H1 (cell line): Measurements from ENCODE around the gene HTR3D. TPM values are rescaled to one million over a fixed set of nuclear protein-coding genes. Genes with fewer than 3 reads are reported as not detected.

Experiments used
- CTCF ChIA-PET: fragments of 300-600 bp; sonication (Branson Sonifier 250); formaldehyde crosslinking; loops from one replicate; lab custom pipeline; 2021; ENCODE audit not compliant: partially characterized antibody; lab: Charles Lee
- POLR2A ChIA-PET: fragments of 300-600 bp; sonication (Branson Sonifier 250); formaldehyde crosslinking; loops from one replicate; lab custom pipeline; 2021; ENCODE audit warnings: inconsistent platforms; ENCODE audit not compliant: partially characterized antibody; lab: Charles Lee
- DNase-seq, 2 experiments: peaks; one replicate each; pipeline versions ENCODE4 v3.0.0 to v3.0.0-alpha.2; 2010 to 2022; ENCODE audit warnings: low spot score in 2 of 2, low read depth in 1 of 2, mixed read lengths in 1 of 2
- FAIRE-seq: peaks from 2 replicates; lab custom pipeline; 2011; peaks lifted over from hg19 to GRCh38; lab: Jason Lieb, UNC
- H2AFZ ChIP-seq: 2 replicates; pipeline ENCODE4 v1.8.1; 2012; ENCODE audit warnings: low read length, inconsistent platforms
- H2AK5ac ChIP-seq: 2 replicates; pipeline ENCODE4 v1.6.1; 2013; ENCODE audit warnings: low read depth, low read length
- H2BK120ac ChIP-seq: replicated peaks from 2 replicates; pipeline ENCODE3; 2013; ENCODE audit warnings: low read depth, low read length, inconsistent platforms
- H2BK12ac ChIP-seq: 2 replicates; pipeline ENCODE4 v1.6.1; 2013; ENCODE audit warnings: low read depth, low read length
- H2BK15ac ChIP-seq: 2 replicates; pipeline ENCODE4 v1.6.1; 2013; ENCODE audit warnings: low read length
- H2BK20ac ChIP-seq: 2 replicates; pipeline ENCODE4 v1.6.1; 2013; ENCODE audit warnings: low read length
- H2BK5ac ChIP-seq: 2 replicates; pipeline ENCODE4 v1.6.1; 2013; ENCODE audit warnings: low read depth, low read length
- H3K14ac ChIP-seq: 2 replicates; pipeline ENCODE4 v1.6.1; 2013; ENCODE audit warnings: inconsistent platforms; ENCODE audit not compliant: insufficient read length
- H3K18ac ChIP-seq: 2 replicates; pipeline ENCODE4 v1.6.1; 2013; ENCODE audit warnings: low read length; ENCODE audit errors: extremely low read depth
- H3K23ac ChIP-seq: 2 replicates; pipeline ENCODE4 v1.6.1; 2013; ENCODE audit warnings: inconsistent platforms; ENCODE audit not compliant: insufficient read length
- H3K23me2 ChIP-seq: 2 replicates; pipeline ENCODE4 v1.6.1; 2013; ENCODE audit warnings: low read depth, low read length
- H3K27ac ChIP-seq: 2 replicates; pipeline ENCODE4 v1.6.1; 2011; ENCODE audit warnings: low read depth, low read length, inconsistent platforms
- H3K27me3 ChIP-seq, 4 experiments: replicated peaks in 1 of 4; 1 replicate in 1 of 4; 2 replicates in 3 of 4; pipeline versions ENCODE4 v1.6.1 to v1.8.1; 2011 to 2013; ENCODE audit warnings: low read length in 3 of 4, mild to moderate bottlenecking in 3 of 4, inconsistent platforms in 2 of 4, mixed read lengths in 2 of 4, moderate library complexity in 1 of 4; ENCODE audit not compliant: control insufficient read depth in 3 of 4, insufficient read depth in 3 of 4; ENCODE audit errors: extremely low read depth in 1 of 4
- H3K36me3 ChIP-seq, 4 experiments: 2 replicates each; pipeline versions ENCODE4 v1.6.1 to v1.8.1; 2011 to 2013; ENCODE audit warnings: mild to moderate bottlenecking in 4 of 4, low read length in 3 of 4, moderate library complexity in 2 of 4, control low read depth in 1 of 4, inconsistent platforms in 1 of 4; ENCODE audit not compliant: insufficient read depth in 4 of 4, control insufficient read depth in 2 of 4
- H3K4ac ChIP-seq: replicated peaks from 2 replicates; pipeline ENCODE3; 2013; ENCODE audit warnings: low read length, low read depth, mixed read lengths, inconsistent platforms; ENCODE audit not compliant: insufficient read length
- H3K4me1 ChIP-seq, 4 experiments: replicated peaks in 1 of 4; 1 replicate in 1 of 4; 2 replicates in 3 of 4; pipeline versions ENCODE4 v1.6.1 to v1.8.1; 2011 to 2013; ENCODE audit warnings: low read length in 3 of 4, inconsistent platforms in 2 of 4, mixed read lengths in 1 of 4; ENCODE audit not compliant: insufficient read depth in 4 of 4, control insufficient read depth in 3 of 4
- H3K4me2 ChIP-seq, 2 experiments: 2 replicates each; pipeline versions ENCODE4 v1.6.1 to v1.8.1; 2011 to 2013; ENCODE audit warnings: low read depth in 2 of 2, low read length in 2 of 2, control low read depth in 1 of 2, inconsistent platforms in 1 of 2, mild to moderate bottlenecking in 1 of 2; ENCODE audit not compliant: insufficient read depth in 1 of 2
- H3K4me3 ChIP-seq, 4 experiments: fragments of 200-600, 300-600 bp in 1 of 4; sonication (generic), shearing (Covaris generic), sonication (Bioruptor Twin) in 1 of 4; 2 replicates each; pipeline versions ENCODE4 v1.5.1 to v1.8.1; 2011 to 2016; ENCODE audit warnings: low read length in 4 of 4, low read depth in 3 of 4, control low read depth in 2 of 4, inconsistent platforms in 2 of 4, mild to moderate bottlenecking in 2 of 4, mixed read lengths in 1 of 4, moderate library complexity in 1 of 4; ENCODE audit not compliant: insufficient read depth in 2 of 4; ENCODE audit errors: extremely low read depth in 1 of 4
- H3K56ac ChIP-seq: replicated peaks from 2 replicates; pipeline ENCODE3; 2013; ENCODE audit warnings: low read depth, mild to moderate bottlenecking, mixed read lengths, low read length, inconsistent platforms; ENCODE audit not compliant: insufficient read length
- H3K79me1 ChIP-seq: 2 replicates; pipeline ENCODE4 v1.6.1; 2013; ENCODE audit warnings: low read depth, low read length, control low read depth
- H3K79me2 ChIP-seq, 2 experiments: 2 replicates each; pipeline versions ENCODE4 v1.6.1 to v1.8.1; 2012 to 2013; ENCODE audit warnings: low read length in 2 of 2, mild to moderate bottlenecking in 2 of 2, inconsistent platforms in 1 of 2; ENCODE audit not compliant: insufficient read depth in 2 of 2, control insufficient read depth in 1 of 2
- H3K9ac ChIP-seq, 4 experiments: replicated peaks in 1 of 4; 1 replicate in 1 of 4; 2 replicates in 3 of 4; pipeline versions ENCODE4 v1.6.1 to v1.8.1; 2011 to 2013; ENCODE audit warnings: low read depth in 3 of 4, low read length in 3 of 4, control low read depth in 2 of 4, mild to moderate bottlenecking in 2 of 4, moderate library complexity in 2 of 4, inconsistent platforms in 1 of 4; ENCODE audit errors: extremely low read depth in 1 of 4
- H3K9me3 ChIP-seq, 2 experiments: 2 replicates each; pipeline versions ENCODE4 v1.6.1 to v1.8.1; 2012 to 2013; ENCODE audit warnings: mild to moderate bottlenecking in 2 of 2, moderate library complexity in 2 of 2, control low read depth in 1 of 2, inconsistent platforms in 1 of 2, low read depth in 1 of 2, low read length in 1 of 2, mixed read lengths in 1 of 2; ENCODE audit not compliant: insufficient read depth in 2 of 2
- H4K20me1 ChIP-seq, 2 experiments: replicated peaks in 1 of 2; 2 replicates each; pipeline versions ENCODE3 to v1.8.1; 2011 to 2013; ENCODE audit warnings: inconsistent platforms in 2 of 2, low read length in 2 of 2, mild to moderate bottlenecking in 1 of 2; ENCODE audit not compliant: insufficient read depth in 2 of 2, control insufficient read depth in 1 of 2
- H4K5ac ChIP-seq: 2 replicates; pipeline ENCODE4 v1.6.1; 2013; ENCODE audit warnings: low read length, low read depth, mixed read lengths, inconsistent platforms; ENCODE audit not compliant: insufficient read length
- H4K8ac ChIP-seq: 2 replicates; pipeline ENCODE4 v1.8.0; 2013; ENCODE audit warnings: mild to moderate bottlenecking, moderate library complexity, low read length, inconsistent platforms; ENCODE audit not compliant: insufficient read depth; ENCODE audit errors: extremely low read depth
- H4K91ac ChIP-seq: replicated peaks from 2 replicates; pipeline ENCODE3; 2013; ENCODE audit warnings: low read length, mixed read lengths, inconsistent platforms; ENCODE audit not compliant: insufficient read length
- HDAC2 ChIP-seq, 2 experiments: fragments of 300-600 bp in 1 of 2; sonication (generic) in 1 of 2; IDR thresholded peaks; 2 replicates each; pipeline ENCODE4 v1.6.1; 2011 to 2012; ENCODE audit warnings: low read depth in 2 of 2, low read length in 2 of 2, mild to moderate bottlenecking in 2 of 2, moderate library complexity in 2 of 2, borderline replicate concordance in 1 of 2, inconsistent platforms in 1 of 2
- KDM5A ChIP-seq: fragments of 200-600 bp; IDR thresholded peaks from 2 replicates; pipeline ENCODE4 v1.7.1; 2012; ENCODE audit warnings: mild to moderate bottlenecking, low read length, inconsistent platforms, mixed read lengths
- MAFK ChIP-seq: IDR thresholded peaks from 2 replicates; pipeline ENCODE4 v1.6.1; 2012; ENCODE audit warnings: low read depth, mild to moderate bottlenecking, improper control_type of control experiment, low read length
- MAX ChIP-seq: IDR thresholded peaks from 2 replicates; pipeline ENCODE4 v1.6.1; 2012; ENCODE audit warnings: inconsistent platforms
- POLR2A ChIP-seq, 2 experiments: IDR thresholded peaks; 1 replicate in 1 of 2; 2 replicates in 1 of 2; pipeline ENCODE4 v1.6.1; 2011; ENCODE audit warnings: low read depth in 2 of 2, low read length in 2 of 2, mild to moderate bottlenecking in 2 of 2; ENCODE audit errors: control extremely low read depth in 1 of 2
- SAP30 ChIP-seq: fragments of 300-600 bp; sonication (generic); IDR thresholded peaks from 2 replicates; pipeline ENCODE4 v1.7.1; 2012; ENCODE audit warnings: low read length, moderate library complexity, mild to moderate bottlenecking, inconsistent platforms; ENCODE audit not compliant: insufficient read depth, insufficient replicate concordance
- SIN3A ChIP-seq, 2 experiments: IDR thresholded peaks in 1 of 2; conservative IDR thresholded peaks in 1 of 2; 2 replicates each; pipeline ENCODE4 v1.6.1; 2011 to 2012; ENCODE audit warnings: low read length in 2 of 2, improper control_type of control experiment in 1 of 2, low read depth in 1 of 2, mild to moderate bottlenecking in 1 of 2
- TAF7 ChIP-seq: optimal IDR thresholded peaks from 2 replicates; pipeline ENCODE3; 2011; ENCODE audit warnings: low read depth, mild to moderate bottlenecking, inconsistent platforms, low read length, moderate library complexity, borderline replicate concordance
- TBP ChIP-seq: IDR thresholded peaks from 2 replicates; pipeline ENCODE4 v1.6.1; 2011; ENCODE audit warnings: low read depth, low read length, improper control_type of control experiment
- WGBS, 2 experiments: shearing (Covaris generic) in 1 of 2; methylation state at CpG; one replicate each; pipeline versions ENCODE4 v1.1.6 to v1.1.7; 2013 to 2015; ENCODE audit warnings: low lambda C conversion rate in 2 of 2, mixed read lengths in 2 of 2, inconsistent platforms in 1 of 2, low coverage in 1 of 2, missing lambda C conversion rate in 1 of 2; ENCODE audit not compliant: insufficient replicate concordance in 2 of 2, insufficient coverage in 1 of 2, insufficient read length in 1 of 2; ENCODE audit errors: extremely low coverage in 1 of 2, missing lambda C conversion rate in 1 of 2; 5-methylcytosine and 5-hydroxymethylcytosine counted together
- polyA plus RNA-seq, 7 experiments: library from polyadenylated mRNA; depleted of rRNA in 3 of 7; stranded (reverse) in 5 of 7; unstranded in 2 of 7; fragments of >200 nt in 5 of 7; fragments of 200-250 nt in 2 of 7; gene quantifications; 1 replicate in 5 of 7; 2 replicates in 1 of 7; 4 replicates in 1 of 7; pipeline versions ENCODE4 v1.2.1 to v1.2.3, GENCODE V29; 2011 to 2013; ENCODE audit warnings: missing spikeins in 2 of 7, mixed read lengths in 2 of 7
- total RNA-seq: library from RNA; stranded (reverse); fragmentation: NEBNext Ultra II Directional; extraction: Animal tissue kit (Norgen Biotek cat#: 25700); gene quantifications from 2 replicates; pipeline ENCODE4 v1.2.1, GENCODE V29; 2021

The HTR3D gene
- total and polyA plus RNA-seq, 2 of the 8 experiments (the other 6 are each of a cell fraction or from before 2014, with no cell fraction given): not detected

- peak within 1 kb of the TSS; percentile 82; the same call in 1 of the 2 replicates for H2BK12ac ChIP-seq
- 0 out of 2 replicates have a peak within 1 kb of the TSS, but pooled peaks have one; percentile 0 for H2AK5ac ChIP-seq
- ChIA-PET CTCF (interaction anchor here (0.7 to 1.6 kb wide), 9 partner anchors 10 to 193 kb away, joined by 3 to 7 read pairs (median 4); no protein-coding TSS in a partner anchor), POLR2A (interaction anchor here (0.6 to 2.0 kb wide), 11 partner anchors 15 to 354 kb away, joined by 3 to 9 read pairs (median 3); partner anchors contain the start of gene PARL)
- H2BK120ac ChIP-seq: no peak within 1 kb of the TSS
- no peaks in the 10 kb centered on the region; the same call in 1 of the 2 replicates for H3K79me1 ChIP-seq
- no peaks in the 10 kb centered on the region for H4K20me1 ChIP-seq
- peak within 1 kb of the TSS; percentile 81 for H3K4ac ChIP-seq
- H2BK5ac ChIP-seq: peak within 1 kb of the TSS; percentile 94
- H3K23me2 ChIP-seq: peaks cover 3% of the 10 kb centered on the region; the same call in 1 of the 2 replicates
- H3K9me3 ChIP-seq: no peaks in the 10 kb centered on the region
- peaks cover 2 to 9% (median 7%) of the 10 kb centered on the region in 4 experiments; a peak in 3 of 7 replicates for H3K4me1 ChIP-seq
- H3K14ac ChIP-seq: no peak within 1 kb of the TSS
- peak within 1 kb of the TSS; percentile 74 for H3K27ac ChIP-seq
- peak within 1 kb of the TSS; percentile 79 for H4K5ac ChIP-seq
- H3K4me2 ChIP-seq: peak within 1 kb of the TSS; percentile 66 to 88
- peaks cover 0 to 22% of the 10 kb centered on the region in 2 experiments; a peak in 2 of 4 replicates for H3K79me2 ChIP-seq
- peak within 1 kb of the TSS; percentile 100 for H2AFZ ChIP-seq
- no peaks in the 10 kb centered on the region for H3K27me3 ChIP-seq
- no peak within 1 kb of the TSS; the same call in 1 of the 2 replicates for H2BK15ac ChIP-seq
- peak within 1 kb of the TSS; percentile 95 for H4K8ac ChIP-seq
- peak within 1 kb of the TSS; percentile 91 for H3K56ac ChIP-seq
- DNase-seq (peak; percentile 81 to 90), FAIRE-seq (no peak)
- H3K4me3 ChIP-seq: peak within 1 kb of the TSS; percentile 81 to 98 (median 96)
- no peak within 1 kb of the TSS; the same call in 1 of the 2 replicates for H2BK20ac ChIP-seq
- H3K36me3 ChIP-seq: peaks cover 0 to 6% (median under 1%) of the 10 kb centered on the region in 4 experiments; a peak in 2 of 8 replicates
- peak within 1 kb of the TSS; percentile 77 for H4K91ac ChIP-seq
- H3K23ac ChIP-seq: no peak within 1 kb of the TSS
- peak within 1 kb of the TSS; percentile 65 to 91 (median 87) for H3K9ac ChIP-seq
- H3K18ac ChIP-seq: peak within 1 kb of the TSS; percentile 97
- WGBS, 2 experiments: 2% methylated on average over 52 of the region's 55 CpGs; no CpG with 5 or more reads in 1 of the 2 experiments
- peak; percentile 37 for TF ChIP-seq TAF7
- peak; percentile 58 for TF ChIP-seq SAP30
- TF ChIP-seq SIN3A (conservative IDR thresholded peaks at IDR 0.05 in 1 of 2, IDR thresholded peaks at IDR 0.05 in 1 of 2; ENCODE audit: low read depth in 1 of 2, low read length in 2 of 2): peak; percentile 53 to 83; a peak in 3 of 4 replicates
- TF ChIP-seq HDAC2 (IDR thresholded peaks at IDR 0.05; ENCODE audit: borderline replicate concordance in 1 of 2, low read depth in 2 of 2, low read length in 2 of 2): no peak; a peak in 2 of 4 replicates
- peak; percentile 41; the same call in 1 of the 2 replicates for TF ChIP-seq MAX
- peak; percentile 3; the same call in 1 of the 2 replicates for TF ChIP-seq MAFK
- 0 out of 2 replicates have a peak, but pooled peaks have one; percentile 58 for TF ChIP-seq TBP
- TF ChIP-seq POLR2A (IDR thresholded peaks at IDR 0.05; ENCODE audit: control extremely low read depth in 1 of 2, low read depth in 2 of 2, low read length in 2 of 2): peak; percentile 84 to 86
- no peak for TF ChIP-seq KDM5A
Observed at GRCh38 chr3:184017672-184018423, 13.7 kb upstream of the HTR3D start, which contains the start of gene ABCC5. Gene ABCC5, minus strand, starts transcription at chr3:184017884. Its CDS starts 3,492 bp downstream, at chr3:184014392.
